Glutamatergic neuron (in vitro differentiated cells): ENCODE data around the gene SLC43A2. TPM values are rescaled to one million over a fixed set of nuclear protein-coding genes. Genes with fewer than 3 reads are reported as not detected.

Experiments
- DNase-seq: peaks from one replicate; pipeline ENCODE4 v3.0.0; 2022
- H3K27ac Mint-ChIP-seq: one replicate; pipeline ENCODE4 v1.8.0; 2020; ENCODE audit warnings: mild to moderate bottlenecking, mixed read lengths, inconsistent platforms; ENCODE audit not compliant: unreplicated experiment
- H3K27me3 Mint-ChIP-seq: one replicate; pipeline ENCODE4 v1.8.0; 2020; ENCODE audit warnings: mild to moderate bottlenecking, moderate library complexity, mixed read lengths, inconsistent platforms; ENCODE audit not compliant: unreplicated experiment
- H3K36me3 Mint-ChIP-seq: one replicate; pipeline ENCODE4 v1.8.0; 2020; ENCODE audit warnings: mild to moderate bottlenecking, mixed read lengths, inconsistent platforms; ENCODE audit not compliant: unreplicated experiment
- H3K4me1 Mint-ChIP-seq: one replicate; pipeline ENCODE4 v1.8.0; 2020; ENCODE audit warnings: mild to moderate bottlenecking, low read depth, mixed read lengths, inconsistent platforms; ENCODE audit not compliant: unreplicated experiment
- H3K4me3 Mint-ChIP-seq: one replicate; pipeline ENCODE4 v1.8.0; 2020; ENCODE audit warnings: mild to moderate bottlenecking, mixed read lengths, inconsistent platforms; ENCODE audit not compliant: unreplicated experiment
- H3K9me3 Mint-ChIP-seq: one replicate; pipeline ENCODE4 v1.8.0; 2020; ENCODE audit warnings: mild to moderate bottlenecking, moderate library complexity, mixed read lengths, inconsistent platforms; ENCODE audit not compliant: unreplicated experiment
- total RNA-seq: library from RNA; stranded (reverse); fragmentation: NEBNext Ultra II Directional; extraction: Animal tissue kit (Norgen Biotek cat#: 25700); gene quantifications from one replicate; pipeline ENCODE4 v1.2.1, GENCODE V29; 2021; ENCODE audit not compliant: unreplicated experiment
- TF ChIP-seq, protein P1 (sequence below): fragments of 200-600 bp; sonication (generic); IDR thresholded peaks from one replicate; pipeline ENCODE4 v1.5.0; 2021; ENCODE audit not compliant: partially characterized antibody, unreplicated experiment

Gene SLC43A2
- total RNA-seq, 1 donor from 2014 or later = 31.3 TPM

GRCh38 chr17:1605681-1606351, 22.8 kb downstream of the SLC43A2 start:
- H3K9me3 Mint-ChIP-seq = peaks cover 2% of the 10 kb centered on the region
- no peak overlapping the region for H3K4me3 Mint-ChIP-seq
- TF ChIP-seq, protein P1, sequence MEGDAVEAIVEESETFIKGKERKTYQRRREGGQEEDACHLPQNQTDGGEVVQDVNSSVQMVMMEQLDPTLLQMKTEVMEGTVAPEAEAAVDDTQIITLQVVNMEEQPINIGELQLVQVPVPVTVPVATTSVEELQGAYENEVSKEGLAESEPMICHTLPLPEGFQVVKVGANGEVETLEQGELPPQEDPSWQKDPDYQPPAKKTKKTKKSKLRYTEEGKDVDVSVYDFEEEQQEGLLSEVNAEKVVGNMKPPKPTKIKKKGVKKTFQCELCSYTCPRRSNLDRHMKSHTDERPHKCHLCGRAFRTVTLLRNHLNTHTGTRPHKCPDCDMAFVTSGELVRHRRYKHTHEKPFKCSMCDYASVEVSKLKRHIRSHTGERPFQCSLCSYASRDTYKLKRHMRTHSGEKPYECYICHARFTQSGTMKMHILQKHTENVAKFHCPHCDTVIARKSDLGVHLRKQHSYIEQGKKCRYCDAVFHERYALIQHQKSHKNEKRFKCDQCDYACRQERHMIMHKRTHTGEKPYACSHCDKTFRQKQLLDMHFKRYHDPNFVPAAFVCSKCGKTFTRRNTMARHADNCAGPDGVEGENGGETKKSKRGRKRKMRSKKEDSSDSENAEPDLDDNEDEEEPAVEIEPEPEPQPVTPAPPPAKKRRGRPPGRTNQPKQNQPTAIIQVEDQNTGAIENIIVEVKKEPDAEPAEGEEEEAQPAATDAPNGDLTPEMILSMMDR = no peak
- no peaks in the 10 kb centered on the region for H3K4me1 Mint-ChIP-seq
- no peaks in the 10 kb centered on the region for H3K27me3 Mint-ChIP-seq
- DNase-seq = no peak
- peaks cover 12% of the 10 kb centered on the region for H3K36me3 Mint-ChIP-seq
- no peak overlapping the region for H3K27ac Mint-ChIP-seq

DNA sequence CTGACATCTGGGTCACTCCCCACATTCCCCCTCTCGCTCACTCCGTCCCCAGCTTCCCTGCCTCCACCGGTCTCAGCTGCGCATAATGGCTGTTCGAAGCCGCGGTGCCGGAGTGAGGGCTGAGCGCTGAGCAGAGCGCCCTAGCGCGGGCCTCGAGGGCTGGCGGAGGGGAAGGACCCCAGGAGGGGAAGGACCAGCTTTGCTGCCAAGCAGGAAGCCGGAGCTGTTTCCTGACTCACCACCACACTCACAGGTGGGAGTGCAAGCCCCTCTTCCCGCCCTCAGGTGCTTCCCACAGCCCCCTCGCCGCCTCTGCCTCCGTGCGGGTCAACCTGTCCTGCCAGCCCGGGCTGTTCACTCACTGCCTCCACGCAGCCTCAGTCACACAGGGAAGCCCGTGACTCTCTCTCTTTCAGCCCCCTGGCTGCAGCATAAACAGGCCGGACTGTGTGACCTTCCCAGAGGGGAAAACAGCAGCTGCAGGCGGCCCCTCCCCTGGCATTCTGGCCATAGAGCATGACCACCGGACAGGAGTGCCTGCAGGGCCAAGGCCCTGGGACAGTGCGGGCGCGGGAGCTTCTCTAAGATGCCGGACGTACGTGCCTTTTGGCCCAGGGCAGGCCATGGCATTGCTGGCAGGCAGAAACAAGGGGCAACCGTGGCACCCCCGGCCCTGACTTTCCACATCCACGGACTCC, 23.7 kb downstream of the SLC43A2 start:
- Mint-ChIP-seq H3K27me3 (no peaks in the 10 kb centered on the region), H3K9me3 (peaks cover 2% of the 10 kb centered on the region), H3K4me1 (no peaks in the 10 kb centered on the region), H3K4me3 (no peak overlapping the region), H3K27ac (no peak overlapping the region), H3K36me3 (peaks cover 15% of the 10 kb centered on the region)
- DNase-seq = peak; percentile 29
- TF ChIP-seq, protein P1 = no peak

GRCh38 chr17:1601571-1601970, 27.1 kb downstream of the SLC43A2 start:
- no peaks in the 10 kb centered on the region for H3K4me1 Mint-ChIP-seq
- peaks cover 15% of the 10 kb centered on the region for H3K36me3 Mint-ChIP-seq
- TF ChIP-seq, protein P1 = no peak
- DNase-seq = no peak
- peaks cover 4% of the 10 kb centered on the region for H3K9me3 Mint-ChIP-seq
- no peak overlapping the region for H3K27ac Mint-ChIP-seq
- no peak overlapping the region for H3K4me3 Mint-ChIP-seq
- H3K27me3 Mint-ChIP-seq = no peaks in the 10 kb centered on the region

GRCh38 chr17:1598399-1599095, 30.1 kb downstream of the SLC43A2 start:
- Mint-ChIP-seq H3K4me1 (no peaks in the 10 kb centered on the region), H3K27ac (no peak overlapping the region), H3K9me3 (peaks cover 7% of the 10 kb centered on the region), H3K27me3 (no peaks in the 10 kb centered on the region), H3K36me3 (peaks cover 15% of the 10 kb centered on the region), H3K4me3 (no peak overlapping the region)
- TF ChIP-seq, protein P1 = no peak
- no peak for DNase-seq
